ENCODE data around the gene CD200R1.

Gene CD200R1, protein sequence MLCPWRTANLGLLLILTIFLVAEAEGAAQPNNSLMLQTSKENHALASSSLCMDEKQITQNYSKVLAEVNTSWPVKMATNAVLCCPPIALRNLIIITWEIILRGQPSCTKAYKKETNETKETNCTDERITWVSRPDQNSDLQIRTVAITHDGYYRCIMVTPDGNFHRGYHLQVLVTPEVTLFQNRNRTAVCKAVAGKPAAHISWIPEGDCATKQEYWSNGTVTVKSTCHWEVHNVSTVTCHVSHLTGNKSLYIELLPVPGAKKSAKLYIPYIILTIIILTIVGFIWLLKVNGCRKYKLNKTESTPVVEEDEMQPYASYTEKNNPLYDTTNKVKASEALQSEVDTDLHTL

DNA sequence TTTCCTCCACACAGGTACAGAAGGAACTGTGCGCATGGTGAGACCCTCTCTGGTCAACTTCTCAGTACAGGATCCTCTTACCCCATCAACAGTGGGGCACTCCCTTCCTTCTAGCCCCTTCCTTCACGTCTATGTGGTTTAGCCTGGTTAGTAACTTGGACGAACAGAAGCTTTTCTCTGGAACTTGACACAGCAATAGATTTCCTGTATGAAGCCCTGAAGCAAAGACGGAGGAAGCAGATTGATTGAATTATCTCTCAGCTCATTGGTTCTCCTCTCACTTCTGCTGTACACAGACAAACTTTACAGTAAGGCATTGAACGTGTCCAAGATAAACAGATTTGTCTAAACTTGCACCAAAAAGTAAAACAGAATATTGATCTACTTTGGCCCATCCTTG, at the start of gene CD200R1:
TSS of gene CD200R1 (minus strand) at position 210 of the 400 bp plus-strand sequence. CDS start 246 bp downstream, outside the sequence.
- no peak for DNase-seq

DNA sequence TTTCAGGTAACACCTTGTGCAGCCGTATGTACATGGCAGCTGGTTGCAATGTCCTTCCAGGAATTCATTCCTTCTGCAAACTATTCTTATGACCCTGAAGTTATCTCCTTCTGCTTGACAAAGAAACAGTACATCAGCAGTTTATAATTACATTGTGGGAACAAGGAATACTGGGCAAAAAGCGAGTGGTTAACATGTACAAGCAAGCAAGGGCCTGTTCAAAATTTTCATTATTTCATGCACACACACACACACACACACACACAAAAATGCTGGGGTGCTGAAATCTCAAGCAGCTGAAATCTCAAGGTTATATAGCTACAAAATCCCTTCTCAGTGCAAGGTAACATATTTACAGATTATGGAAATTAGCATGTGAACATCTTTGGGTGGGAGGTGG, 46.6 kb upstream of the CD200R1 start:
- no peak for DNase-seq

- peak; percentile 98 for DNase-seq
Measured at GRCh38 chr3:113019182-113020137, 44.6 kb upstream of the CD200R1 start.

DNA sequence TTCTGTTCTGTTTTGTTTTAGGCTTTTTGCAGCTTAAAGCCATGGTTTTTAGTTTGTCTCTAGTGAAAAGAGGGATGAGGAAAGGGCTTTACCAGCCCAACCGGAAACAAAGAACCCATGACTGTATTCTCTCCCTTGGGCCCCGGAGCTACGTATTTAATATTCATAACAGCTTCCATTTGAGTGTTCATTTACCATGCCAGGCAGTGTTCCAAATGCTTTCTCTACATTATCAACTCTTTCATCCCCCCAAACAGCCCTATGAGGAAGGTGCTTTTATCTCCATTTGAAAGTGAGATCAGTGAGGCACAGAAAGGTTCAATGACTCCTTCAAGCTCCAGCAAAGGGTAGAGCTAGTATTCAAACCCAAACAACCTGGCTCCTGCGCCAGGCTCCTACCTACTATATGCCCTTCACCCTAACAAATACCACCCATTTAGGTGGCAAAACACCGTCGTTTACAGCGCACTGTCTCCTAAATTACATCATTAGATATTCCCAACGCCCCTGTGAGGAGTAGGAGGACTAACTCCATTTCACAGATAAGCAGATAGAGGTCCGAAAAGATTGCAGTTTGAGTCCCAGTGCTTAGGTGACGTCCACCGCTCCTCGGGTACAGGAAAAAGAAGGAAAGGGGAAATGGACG, 43.8 kb upstream of the CD200R1 start:
- no peak for DNase-seq

GRCh38 chr3:113013593-113013992, 38.7 kb upstream of the CD200R1 start:
- DNase-seq = no peak

- DNase-seq = no peak
Measured at GRCh38 chr3:113008117-113008516, 33.2 kb upstream of the CD200R1 start.

- no peak for DNase-seq
Measured at GRCh38 chr3:113006359-113007056, 31.6 kb upstream of the CD200R1 start.

DNA sequence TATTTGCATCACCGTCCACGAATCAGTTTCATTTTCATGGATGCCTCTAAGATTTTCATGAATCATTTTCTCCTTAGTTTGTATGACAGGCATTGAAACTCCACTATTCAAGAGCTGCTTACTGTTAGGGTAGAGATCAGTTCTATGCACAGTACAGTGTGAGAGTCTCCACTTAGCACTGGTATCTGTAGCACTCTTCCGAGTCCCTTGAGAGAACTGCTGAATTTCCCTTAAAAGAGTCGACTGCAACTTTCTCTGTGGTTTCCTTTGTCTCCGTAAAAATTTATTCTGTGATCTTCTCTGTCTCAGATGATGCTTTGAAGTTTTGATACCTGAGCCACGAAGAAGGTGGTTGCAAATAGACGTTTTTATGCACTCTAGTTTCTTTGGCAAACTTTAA, 30.7 kb upstream of the CD200R1 start:
- no peak for DNase-seq

- no peak for DNase-seq
Measured at GRCh38 chr3:113002679-113003078, 27.8 kb upstream of the CD200R1 start.

GRCh38 chr3:113002037-113002436, 27.1 kb upstream of the CD200R1 start:
- no peak for DNase-seq

DNA sequence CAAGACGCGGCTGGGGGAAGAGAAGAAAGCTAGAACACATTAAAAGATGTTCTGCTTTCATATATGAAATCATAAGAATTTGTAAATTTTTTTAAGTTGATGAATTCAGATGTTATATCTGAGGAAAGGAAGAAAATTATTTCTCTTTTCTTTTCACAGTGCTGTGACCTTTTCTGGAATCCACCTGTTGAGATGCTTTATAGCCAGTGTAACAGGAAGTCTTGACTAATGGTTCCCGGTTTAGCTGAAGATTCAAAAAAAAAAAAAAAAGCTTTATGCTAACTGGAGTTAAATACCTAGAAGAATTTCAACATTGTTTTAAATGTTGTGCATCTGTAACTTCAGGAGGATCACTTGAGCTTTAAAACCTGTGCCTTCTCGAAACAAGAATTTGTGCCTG, 25.8 kb upstream of the CD200R1 start:
- no peak for DNase-seq

GRCh38 chr3:112995800-112996199, 20.9 kb upstream of the CD200R1 start:
- no peak for DNase-seq

- DNase-seq = peak; percentile 98
Measured at GRCh38 chr3:112990672-112991602, 16.0 kb upstream of the CD200R1 start, which contains the start of gene GTPBP8. TSS of gene GTPBP8 (plus strand) at chr3:112990984. CDS start at chr3:112991000, 16 bp downstream.

GRCh38 chr3:112987710-112988334, 12.9 kb upstream of the CD200R1 start:
- no peak for DNase-seq

GRCh38 chr3:112984485-112984884, 9.6 kb upstream of the CD200R1 start:
- peak; percentile 31 for DNase-seq

- DNase-seq = no peak
Measured at GRCh38 chr3:112982710-112983109, 7.8 kb upstream of the CD200R1 start.

GRCh38 chr3:112980080-112980479, 5.2 kb upstream of the CD200R1 start:
- DNase-seq = no peak

DNA sequence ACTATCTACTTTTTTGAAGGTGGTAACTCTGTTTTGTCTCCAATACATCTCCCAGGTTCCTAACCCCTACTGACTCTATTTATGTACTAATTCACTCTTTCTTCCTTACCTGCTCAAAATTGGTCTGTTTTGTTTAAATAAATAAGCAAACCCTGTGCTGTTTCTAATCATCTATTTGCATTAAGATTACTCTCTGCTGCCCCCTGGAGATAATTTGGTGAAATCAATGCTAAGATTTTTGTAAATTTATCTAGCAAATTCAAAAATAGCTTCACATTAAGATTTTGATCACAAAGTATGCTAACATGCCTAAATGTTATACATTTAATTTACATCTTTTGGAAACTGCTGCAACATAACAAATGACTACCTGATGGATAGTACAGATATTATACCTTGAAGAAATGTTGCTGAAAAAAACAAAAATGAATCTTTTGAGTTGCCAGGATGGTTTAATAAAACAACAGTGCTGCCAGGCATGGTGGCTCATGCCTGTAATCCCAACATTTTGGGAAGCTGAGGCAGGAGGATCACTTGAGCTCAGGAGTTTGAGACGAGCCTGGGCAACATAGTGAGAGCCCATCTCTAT, 4.4 kb upstream of the CD200R1 start:
- DNase-seq = peak; percentile 50

DNA sequence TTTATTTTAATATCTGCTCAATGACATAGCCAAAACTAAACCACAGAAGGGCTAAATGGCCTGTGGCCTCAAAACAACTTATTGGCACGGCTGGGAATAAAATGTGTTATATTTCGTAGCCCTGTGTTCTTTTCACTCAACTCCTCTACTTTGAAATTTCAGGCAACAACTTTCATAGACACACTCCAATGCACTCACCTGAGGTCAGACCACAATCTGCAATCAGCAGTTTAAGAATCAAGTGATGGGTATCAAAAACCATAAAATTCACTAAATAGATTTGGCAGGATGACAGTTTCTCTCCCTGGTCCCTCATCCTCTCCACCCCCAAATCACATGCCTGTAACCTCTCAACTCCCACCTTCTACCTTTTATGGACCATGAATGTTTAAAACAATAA, 2.0 kb upstream of the CD200R1 start:
- DNase-seq = no peak

DNA sequence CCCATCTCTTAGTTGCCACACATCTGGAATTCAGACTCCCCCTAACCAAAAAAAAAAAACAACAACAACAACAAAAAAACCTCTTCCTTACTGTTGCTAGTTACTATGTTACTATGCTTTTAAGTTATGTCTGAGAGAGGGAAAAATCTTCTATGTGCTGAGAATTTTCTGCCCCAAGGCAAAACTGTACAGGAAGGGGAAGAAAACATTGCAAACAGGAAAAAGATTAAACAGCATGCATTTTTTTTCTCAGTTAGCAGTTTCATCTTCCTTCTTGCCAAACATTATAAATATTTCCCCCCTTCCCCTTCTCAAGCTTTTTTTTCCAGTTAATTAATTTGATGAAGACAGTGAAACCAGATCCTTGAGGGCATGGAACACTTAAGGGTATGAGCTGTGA, 1.1 kb upstream of the CD200R1 start:
- DNase-seq = no peak

DNA sequence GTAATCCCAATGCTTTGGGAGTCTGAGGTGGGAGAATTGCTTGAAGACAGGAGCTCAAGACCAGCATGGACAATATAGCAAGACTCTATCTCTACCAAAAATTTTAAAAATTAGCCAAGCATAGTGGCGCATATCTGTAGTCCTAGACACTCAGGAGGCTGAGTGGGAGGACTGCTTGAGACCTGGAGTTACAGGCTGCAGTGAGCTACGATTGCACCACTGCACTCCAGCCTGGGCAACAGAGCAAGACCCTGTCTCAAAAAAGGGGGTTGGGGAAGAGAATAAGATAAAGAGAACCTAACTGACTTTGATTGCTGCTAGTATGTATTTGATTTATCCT, 755 bp downstream of the CD200R1 start:
- DNase-seq = no peak
